Lower leg skin (tissue), 3 donors: Measurements from ENCODE around the gene HGF.

Experiments
- CTCF ChIP-seq, 3 donors: fragments of 450-650 bp; IDR thresholded peaks; one replicate each; pipeline ENCODE4 v1.5.1; 2016; ENCODE audit warnings: antibody characterized with exemption in 3 of 3, mild to moderate bottlenecking in 3 of 3, moderate library complexity in 2 of 3
- POLR2A ChIP-seq, 2 donors: fragments of 450-650 bp; IDR thresholded peaks; one replicate each; pipeline ENCODE4 v1.6.1; 2016 to 2017; ENCODE audit warnings: antibody characterized with exemption in 2 of 2, mild to moderate bottlenecking in 1 of 2, moderate library complexity in 1 of 2

- TF ChIP-seq CTCF (IDR thresholded peaks at IDR 0.05) (no peak), POLR2A (IDR thresholded peaks at IDR 0.05) (no peak)
These were observed 89.7 kb downstream of the HGF start for GRCh38 chr7:81680120-81680519.
